ENCODE results near the gene ZDHHC14. TPM values are rescaled to one million over a fixed set of nuclear protein-coding genes. Genes with fewer than 3 reads are reported as not detected.

Gene ZDHHC14
- total RNA-seq, 2 experiments from 2014 or later: 1.3 to 1.6 TPM

DNA sequence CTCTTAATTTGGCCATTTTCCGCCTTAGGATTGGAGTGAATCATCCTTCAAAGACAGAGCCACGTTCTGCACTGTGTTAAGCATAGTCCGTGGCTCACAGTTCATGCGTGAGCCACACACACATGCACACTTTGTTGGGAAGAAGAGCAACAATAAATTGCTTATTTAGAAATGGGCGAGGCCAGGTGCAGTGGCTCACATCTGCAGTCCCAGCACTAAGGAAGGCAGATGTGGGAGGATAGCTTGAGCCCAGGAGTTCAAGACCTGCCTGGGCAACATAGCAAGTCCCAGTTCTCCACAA lies 131.3 kb downstream of the ZDHHC14 start:
- POLR2A ChIA-PET: no interaction called here
- H3K27ac ChIP-seq (ENCODE audit: low read depth in 1 of 2, low read length in 2 of 2): no peak overlapping the region
- DNase-seq: no peak
- peaks cover 11% of the 10 kb centered on the region for H3K4me1 Mint-ChIP-seq (ENCODE audit: low read depth)
- no peaks in the 10 kb centered on the region for H3K27me3 Mint-ChIP-seq
- intact Hi-C loops (cut with DNase I, micrococcal nuclease): no loop called here
- no peak overlapping the region for H3K4me3 Mint-ChIP-seq
- CTCF ChIA-PET: no interaction called here
- H3K36me3 Mint-ChIP-seq (ENCODE audit: low read depth): no peaks in the 10 kb centered on the region
- H3K27me3 ChIP-seq (ENCODE audit: control insufficient read depth in 1 of 2, insufficient read depth in 2 of 2, low read length in 2 of 2): no peaks in the 10 kb centered on the region
- no peaks in the 10 kb centered on the region for H3K36me3 ChIP-seq (ENCODE audit: insufficient read depth, low read length)
- no peak overlapping the region for H3K4me3 ChIP-seq (ENCODE audit: low read length)
- H3K9me3 Mint-ChIP-seq: no peaks in the 10 kb centered on the region
- no peak overlapping the region for H3K27ac Mint-ChIP-seq
- peaks cover 14% of the 10 kb centered on the region for H3K4me1 ChIP-seq (ENCODE audit: insufficient read depth, low read length)
- H3K9me3 ChIP-seq (ENCODE audit: control insufficient read depth in 1 of 2, insufficient read depth in 1 of 2, low read length in 2 of 2): peaks cover 0 to 2% of the 10 kb centered on the region in 2 experiments
- ATAC-seq (ENCODE audit: poor library complexity): no peak
- TF ChIP-seq, protein P1, sequence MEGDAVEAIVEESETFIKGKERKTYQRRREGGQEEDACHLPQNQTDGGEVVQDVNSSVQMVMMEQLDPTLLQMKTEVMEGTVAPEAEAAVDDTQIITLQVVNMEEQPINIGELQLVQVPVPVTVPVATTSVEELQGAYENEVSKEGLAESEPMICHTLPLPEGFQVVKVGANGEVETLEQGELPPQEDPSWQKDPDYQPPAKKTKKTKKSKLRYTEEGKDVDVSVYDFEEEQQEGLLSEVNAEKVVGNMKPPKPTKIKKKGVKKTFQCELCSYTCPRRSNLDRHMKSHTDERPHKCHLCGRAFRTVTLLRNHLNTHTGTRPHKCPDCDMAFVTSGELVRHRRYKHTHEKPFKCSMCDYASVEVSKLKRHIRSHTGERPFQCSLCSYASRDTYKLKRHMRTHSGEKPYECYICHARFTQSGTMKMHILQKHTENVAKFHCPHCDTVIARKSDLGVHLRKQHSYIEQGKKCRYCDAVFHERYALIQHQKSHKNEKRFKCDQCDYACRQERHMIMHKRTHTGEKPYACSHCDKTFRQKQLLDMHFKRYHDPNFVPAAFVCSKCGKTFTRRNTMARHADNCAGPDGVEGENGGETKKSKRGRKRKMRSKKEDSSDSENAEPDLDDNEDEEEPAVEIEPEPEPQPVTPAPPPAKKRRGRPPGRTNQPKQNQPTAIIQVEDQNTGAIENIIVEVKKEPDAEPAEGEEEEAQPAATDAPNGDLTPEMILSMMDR (IDR thresholded peaks at IDR 0.05): no peak

DNA sequence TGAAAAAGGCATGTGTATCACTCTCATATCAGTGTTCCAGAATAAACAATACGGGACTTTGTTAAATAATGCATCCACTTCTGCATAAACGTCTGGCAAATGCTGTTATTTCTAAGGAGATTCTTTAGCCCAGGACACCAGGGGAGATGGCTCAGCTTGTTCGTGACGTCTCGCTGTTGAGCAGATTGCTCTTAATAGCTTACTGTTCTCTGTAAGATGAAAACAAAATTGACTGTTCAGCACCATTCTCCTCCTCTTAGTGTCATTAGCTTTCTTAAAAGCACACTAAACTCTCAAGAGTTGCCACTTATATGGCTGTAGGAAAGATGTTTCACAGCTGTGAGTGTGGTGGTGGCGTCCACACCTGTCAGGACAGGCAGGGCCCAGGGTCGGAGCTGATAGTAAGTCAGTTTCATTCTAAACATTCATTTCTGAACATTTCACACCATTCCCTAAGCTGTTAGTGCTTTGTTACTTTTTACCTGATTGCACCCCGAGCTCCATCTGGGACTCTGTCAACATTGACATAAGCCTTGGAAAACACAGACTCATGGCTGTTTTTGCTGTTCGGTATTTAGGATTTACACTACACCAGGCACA lies 132.1 kb downstream of the ZDHHC14 start:
- H3K4me3 ChIP-seq (ENCODE audit: low read length): no peak overlapping the region
- intact Hi-C loops (cut with DNase I, micrococcal nuclease): no loop called here
- no peaks in the 10 kb centered on the region for H3K27me3 ChIP-seq (ENCODE audit: control insufficient read depth in 1 of 2, insufficient read depth in 2 of 2, low read length in 2 of 2)
- no peak overlapping the region for H3K27ac Mint-ChIP-seq
- H3K27ac ChIP-seq (ENCODE audit: low read depth in 1 of 2, low read length in 2 of 2): no peak overlapping the region
- peaks cover 11% of the 10 kb centered on the region for H3K4me1 Mint-ChIP-seq (ENCODE audit: low read depth)
- H3K36me3 Mint-ChIP-seq (ENCODE audit: low read depth): no peaks in the 10 kb centered on the region
- H3K36me3 ChIP-seq (ENCODE audit: insufficient read depth, low read length): no peaks in the 10 kb centered on the region
- H3K9me3 ChIP-seq (ENCODE audit: control insufficient read depth in 1 of 2, insufficient read depth in 1 of 2, low read length in 2 of 2): no peaks in the 10 kb centered on the region
- no peak for DNase-seq
- peaks cover 14% of the 10 kb centered on the region for H3K4me1 ChIP-seq (ENCODE audit: insufficient read depth, low read length)
- CTCF ChIA-PET: no interaction called here
- no peaks in the 10 kb centered on the region for H3K27me3 Mint-ChIP-seq
- POLR2A ChIA-PET: no interaction called here
- no peak overlapping the region for H3K4me3 Mint-ChIP-seq
- H3K9me3 Mint-ChIP-seq: no peaks in the 10 kb centered on the region
- no peak for ATAC-seq (ENCODE audit: poor library complexity)
- TF ChIP-seq, protein P1 (IDR thresholded peaks at IDR 0.05): no peak

DNA sequence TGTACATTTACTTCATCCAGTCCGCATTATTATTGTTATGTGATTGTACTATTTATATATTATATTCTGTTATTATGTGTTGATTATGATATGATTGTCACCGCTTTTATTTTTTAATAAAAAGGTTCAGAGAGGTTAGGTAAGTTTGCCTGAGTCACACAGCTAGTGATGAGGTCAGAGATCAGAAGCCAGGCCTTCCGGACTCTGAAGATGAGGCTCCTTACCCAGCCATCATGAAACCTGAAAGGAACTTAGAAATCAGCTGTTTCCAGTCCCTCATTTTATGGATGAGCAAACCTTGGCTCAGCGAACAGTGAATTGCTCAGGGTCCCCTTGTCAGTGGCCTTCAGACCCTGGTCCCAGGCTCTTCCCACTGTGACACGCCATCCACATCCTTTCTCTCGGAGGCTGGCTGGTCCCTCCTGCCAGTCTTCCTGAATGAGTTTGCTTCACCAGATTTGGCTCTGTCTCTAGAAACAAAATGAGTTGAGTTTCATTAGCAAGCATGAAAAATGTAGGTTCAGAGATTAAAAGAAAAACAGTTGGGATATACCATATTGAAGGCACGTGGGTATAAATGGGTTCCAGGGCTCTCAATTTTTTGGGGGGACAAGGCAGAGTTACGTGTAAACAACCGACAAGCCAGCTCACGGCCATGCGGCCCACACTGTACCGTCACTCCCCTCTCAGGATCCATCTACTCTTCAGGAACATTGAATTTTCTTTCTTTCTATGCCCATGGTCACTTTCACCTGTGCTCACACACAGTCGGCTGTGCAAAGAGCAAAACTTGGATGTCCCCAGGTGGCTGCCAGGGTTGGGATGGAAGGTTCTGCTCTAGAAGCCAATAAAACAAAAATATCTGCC lies 132.9 kb downstream of the ZDHHC14 start:
- H3K4me3 Mint-ChIP-seq: no peak overlapping the region
- H3K27me3 Mint-ChIP-seq: no peaks in the 10 kb centered on the region
- H3K9me3 ChIP-seq (ENCODE audit: control insufficient read depth in 1 of 2, insufficient read depth in 1 of 2, low read length in 2 of 2): no peaks in the 10 kb centered on the region
- H3K27me3 ChIP-seq (ENCODE audit: control insufficient read depth in 1 of 2, insufficient read depth in 2 of 2, low read length in 2 of 2): no peaks in the 10 kb centered on the region
- H3K4me1 Mint-ChIP-seq (ENCODE audit: low read depth): peaks cover 11% of the 10 kb centered on the region
- peaks cover 14% of the 10 kb centered on the region for H3K4me1 ChIP-seq (ENCODE audit: insufficient read depth, low read length)
- H3K27ac Mint-ChIP-seq: no peak overlapping the region
- ATAC-seq (ENCODE audit: poor library complexity): no peak
- intact Hi-C loops (cut with DNase I, micrococcal nuclease): no loop called here
- no peak overlapping the region for H3K4me3 ChIP-seq (ENCODE audit: low read length)
- no peaks in the 10 kb centered on the region for H3K9me3 Mint-ChIP-seq
- no peaks in the 10 kb centered on the region for H3K36me3 Mint-ChIP-seq (ENCODE audit: low read depth)
- H3K27ac ChIP-seq (ENCODE audit: low read depth in 1 of 2, low read length in 2 of 2): no peak overlapping the region
- TF ChIP-seq, protein P1 (IDR thresholded peaks at IDR 0.05): no peak
- POLR2A ChIA-PET: no interaction called here
- no peaks in the 10 kb centered on the region for H3K36me3 ChIP-seq (ENCODE audit: insufficient read depth, low read length)
- DNase-seq: no peak
- CTCF ChIA-PET: no interaction called here
